Liver (tissue), 9 donors: ENCODE measurements around the gene TRIO. TPM values are rescaled to one million over a fixed set of nuclear protein-coding genes. Genes with fewer than 3 reads are reported as not detected.

ENCODE experiments used
- DNase-seq: peaks from one replicate; pipeline ENCODE4 v3.0.0-alpha.2; 2017; ENCODE audit warnings: low spot score
- H3K27ac ChIP-seq, 2 donors: one replicate each; pipeline ENCODE4 v1.7.0; 2013; ENCODE audit warnings: inconsistent platforms in 2 of 2, low read length in 2 of 2, control low read depth in 1 of 2, low read depth in 1 of 2, mild to moderate bottlenecking in 1 of 2
- H3K27me3 ChIP-seq, 4 donors: one replicate each; pipeline versions ENCODE4 v1.6.1 to v1.7.0; 2013; ENCODE audit warnings: low read length in 3 of 4, inconsistent platforms in 1 of 4, mild to moderate bottlenecking in 1 of 4, moderate library complexity in 1 of 4; ENCODE audit not compliant: control insufficient read depth in 4 of 4, insufficient read depth in 4 of 4
- H3K36me3 ChIP-seq, 4 donors: one replicate each; pipeline versions ENCODE4 v1.6.1 to v1.7.0; 2013; ENCODE audit warnings: low read length in 3 of 4, mild to moderate bottlenecking in 3 of 4, low read depth in 1 of 4, moderate library complexity in 1 of 4; ENCODE audit not compliant: control insufficient read depth in 4 of 4, insufficient read depth in 3 of 4
- H3K4me1 ChIP-seq, 4 donors: one replicate each; pipeline versions ENCODE4 v1.6.1 to v1.7.0; 2013; ENCODE audit warnings: low read length in 3 of 4, mild to moderate bottlenecking in 3 of 4, moderate library complexity in 1 of 4; ENCODE audit not compliant: control insufficient read depth in 4 of 4, insufficient read depth in 4 of 4
- H3K4me3 ChIP-seq, 3 donors: one replicate each; pipeline versions ENCODE4 v1.6.1 to v1.7.0; 2013; ENCODE audit warnings: low read length in 3 of 3, control low read depth in 1 of 3, low read depth in 1 of 3, mild to moderate bottlenecking in 1 of 3
- H3K9ac ChIP-seq, 2 donors: one replicate each; pipeline ENCODE4 v1.7.0; 2013; ENCODE audit warnings: low read length in 2 of 2, mild to moderate bottlenecking in 2 of 2, moderate library complexity in 2 of 2, control low read depth in 1 of 2, low read depth in 1 of 2
- H3K9me3 ChIP-seq, 4 donors: one replicate each; pipeline versions ENCODE4 v1.6.1 to v1.7.0; 2013; ENCODE audit warnings: low read length in 3 of 4; ENCODE audit not compliant: control insufficient read depth in 4 of 4
- ATF3 ChIP-seq: IDR thresholded peaks from 2 replicates; pipeline ENCODE4 v1.6.1; 2016; ENCODE audit warnings: antibody characterized with exemption
- EGR1 ChIP-seq, 2 donors: IDR thresholded peaks; 2 replicates each; pipeline ENCODE4 v1.6.1; 2016 to 2018; ENCODE audit warnings: antibody characterized with exemption in 2 of 2, low read depth in 2 of 2
- FOXA1 ChIP-seq: IDR thresholded peaks from 2 replicates; pipeline ENCODE4 v1.6.1; 2016; ENCODE audit warnings: antibody characterized with exemption
- FOXA2 ChIP-seq: IDR thresholded peaks from 2 replicates; pipeline ENCODE4 v1.6.1; 2016; ENCODE audit warnings: antibody characterized with exemption
- GABPA ChIP-seq, 2 donors: IDR thresholded peaks in 1 of 2; conservative IDR thresholded peaks in 1 of 2; 2 replicates each; pipeline ENCODE4 v1.6.1; 2016; ENCODE audit warnings: antibody characterized with exemption in 2 of 2, mild to moderate bottlenecking in 1 of 2, moderate library complexity in 1 of 2
- HNF4A ChIP-seq, 2 donors: conservative IDR thresholded peaks; 2 replicates each; pipeline ENCODE4 v1.6.1; 2016; ENCODE audit warnings: antibody characterized with exemption in 2 of 2, mild to moderate bottlenecking in 2 of 2
- HNF4G ChIP-seq: IDR thresholded peaks from 2 replicates; pipeline ENCODE4 v1.6.1; 2016; ENCODE audit warnings: antibody characterized with exemption
- JUND ChIP-seq, 2 donors: IDR thresholded peaks; 2 replicates each; pipeline ENCODE4 v1.6.1; 2016; ENCODE audit warnings: antibody characterized with exemption in 2 of 2
- MAX ChIP-seq: IDR thresholded peaks from 2 replicates; pipeline ENCODE4 v1.6.1; 2016; ENCODE audit warnings: antibody characterized with exemption
- NR2F2 ChIP-seq: IDR thresholded peaks from 2 replicates; pipeline ENCODE4 v1.6.1; 2016; ENCODE audit warnings: antibody characterized with exemption
- RAD21 ChIP-seq, 2 donors: IDR thresholded peaks; 2 replicates each; pipeline ENCODE4 v1.6.1; 2016; ENCODE audit warnings: antibody characterized with exemption in 2 of 2, mild to moderate bottlenecking in 2 of 2
- RXRA ChIP-seq, 2 donors: IDR thresholded peaks; 2 replicates each; pipeline ENCODE4 v1.6.1; 2017 to 2018; ENCODE audit warnings: antibody characterized with exemption in 2 of 2, mild to moderate bottlenecking in 1 of 2
- SP1 ChIP-seq: IDR thresholded peaks from 2 replicates; pipeline ENCODE4 v1.6.1; 2018; ENCODE audit warnings: antibody characterized with exemption, mild to moderate bottlenecking
- TAF1 ChIP-seq: conservative IDR thresholded peaks from 2 replicates; pipeline ENCODE4 v1.6.1; 2016; ENCODE audit warnings: antibody characterized with exemption, mild to moderate bottlenecking
- YY1 ChIP-seq: IDR thresholded peaks from 2 replicates; pipeline ENCODE4 v1.6.1; 2016; ENCODE audit warnings: antibody characterized with exemption, mild to moderate bottlenecking
- ZBTB33 ChIP-seq: IDR thresholded peaks from 2 replicates; pipeline ENCODE4 v1.6.1; 2016; ENCODE audit warnings: antibody characterized with exemption
- WGBS: extraction: QIAGEN DNeasy Blood & Tissue Kit; methylation state at CpG from one replicate; pipeline ENCODE4 v1.1.7; 2013; 5-methylcytosine and 5-hydroxymethylcytosine counted together
- polyA plus RNA-seq, 2 donors: library from polyadenylated mRNA; stranded (reverse) in 1 of 2; unstranded in 1 of 2; fragments of 200-250 nt in 1 of 2; fragments of >200 nt in 1 of 2; fragmentation: Nextera tagmentation in 1 of 2; extraction: Ambion mirVana in 1 of 2; gene quantifications; one replicate each; pipeline versions ENCODE4 v1.2.1 to v1.2.3, GENCODE V29; 2013 to 2015
- total RNA-seq, 2 donors: library from RNA; depleted of rRNA; stranded (reverse); fragments of >200 nt; gene quantifications; one replicate each; pipeline ENCODE4 v1.2.3, GENCODE V29; 2014
- TF ChIP-seq, protein P1 (sequence below): IDR thresholded peaks from 2 replicates; pipeline ENCODE4 v1.6.1; 2016; ENCODE audit warnings: antibody characterized with exemption, mild to moderate bottlenecking
- donor health status: healthy.
- donor health status: healthy.
- donor health status: healthy.
- donor health status: healthy.
- donor health status: healthy.

The TRIO gene
- total and polyA plus RNA-seq, 4 donors, result 8.5 to 86.2 (median 16.0) TPM

GRCh38 chr5:14383923-14384322, 240.8 kb downstream of the TRIO start (continued):
- TF ChIP-seq, protein P1, sequence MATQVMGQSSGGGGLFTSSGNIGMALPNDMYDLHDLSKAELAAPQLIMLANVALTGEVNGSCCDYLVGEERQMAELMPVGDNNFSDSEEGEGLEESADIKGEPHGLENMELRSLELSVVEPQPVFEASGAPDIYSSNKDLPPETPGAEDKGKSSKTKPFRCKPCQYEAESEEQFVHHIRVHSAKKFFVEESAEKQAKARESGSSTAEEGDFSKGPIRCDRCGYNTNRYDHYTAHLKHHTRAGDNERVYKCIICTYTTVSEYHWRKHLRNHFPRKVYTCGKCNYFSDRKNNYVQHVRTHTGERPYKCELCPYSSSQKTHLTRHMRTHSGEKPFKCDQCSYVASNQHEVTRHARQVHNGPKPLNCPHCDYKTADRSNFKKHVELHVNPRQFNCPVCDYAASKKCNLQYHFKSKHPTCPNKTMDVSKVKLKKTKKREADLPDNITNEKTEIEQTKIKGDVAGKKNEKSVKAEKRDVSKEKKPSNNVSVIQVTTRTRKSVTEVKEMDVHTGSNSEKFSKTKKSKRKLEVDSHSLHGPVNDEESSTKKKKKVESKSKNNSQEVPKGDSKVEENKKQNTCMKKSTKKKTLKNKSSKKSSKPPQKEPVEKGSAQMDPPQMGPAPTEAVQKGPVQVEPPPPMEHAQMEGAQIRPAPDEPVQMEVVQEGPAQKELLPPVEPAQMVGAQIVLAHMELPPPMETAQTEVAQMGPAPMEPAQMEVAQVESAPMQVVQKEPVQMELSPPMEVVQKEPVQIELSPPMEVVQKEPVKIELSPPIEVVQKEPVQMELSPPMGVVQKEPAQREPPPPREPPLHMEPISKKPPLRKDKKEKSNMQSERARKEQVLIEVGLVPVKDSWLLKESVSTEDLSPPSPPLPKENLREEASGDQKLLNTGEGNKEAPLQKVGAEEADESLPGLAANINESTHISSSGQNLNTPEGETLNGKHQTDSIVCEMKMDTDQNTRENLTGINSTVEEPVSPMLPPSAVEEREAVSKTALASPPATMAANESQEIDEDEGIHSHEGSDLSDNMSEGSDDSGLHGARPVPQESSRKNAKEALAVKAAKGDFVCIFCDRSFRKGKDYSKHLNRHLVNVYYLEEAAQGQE, result no peak
- TF ChIP-seq HNF4A (conservative IDR thresholded peaks at IDR 0.05) (no peak), FOXA2 (no peak)

- Histone ChIP-seq H3K27me3 (no peaks in the 10 kb centered on the region), H3K4me1 (no peaks in the 10 kb centered on the region), H3K27ac (no peak overlapping the region), H3K9me3 (no peaks in the 10 kb centered on the region), H3K36me3 (peaks cover 16 to 68% (median 37%) of the 10 kb centered on the region in 4 donors), H3K4me3 (no peak overlapping the region), H3K9ac (no peak overlapping the region)
- no peak for TF ChIP-seq JUND (IDR thresholded peaks at IDR 0.05)
- TF ChIP-seq YY1, result no peak
- no peak for TF ChIP-seq HNF4A (conservative IDR thresholded peaks at IDR 0.05)
- TF ChIP-seq ZBTB33, result no peak
- TF ChIP-seq, protein P1, result no peak
- no peak for TF ChIP-seq FOXA1
- TF ChIP-seq HNF4G, result no peak
- 94% methylated on average over 15 of the region's 15 CpGs for WGBS
- DNase-seq, result no peak
Measured at GRCh38 chr5:14385019-14385418, 241.9 kb downstream of the TRIO start.

GRCh38 chr5:14386884-14387624, 243.9 kb downstream of the TRIO start:
- H3K9me3 ChIP-seq, result no peaks in the 10 kb centered on the region
- WGBS, result 91% methylated on average over 16 of the region's 16 CpGs
- no peak for DNase-seq
- TF ChIP-seq SP1 (no peak), TAF1 (no peak), ZBTB33 (no peak), HNF4A (conservative IDR thresholded peaks at IDR 0.05) (no peak), ATF3 (no peak), HNF4G (no peak), YY1 (no peak), MAX (no peak), FOXA1 (no peak), EGR1 (IDR thresholded peaks at IDR 0.05; ENCODE audit: low read depth in 2 of 2) (no peak), GABPA (IDR thresholded peaks at IDR 0.05 in 1 of 2, conservative IDR thresholded peaks at IDR 0.05 in 1 of 2) (no peak), RXRA (IDR thresholded peaks at IDR 0.05) (no peak), FOXA2 (no peak), NR2F2 (no peak), RAD21 (IDR thresholded peaks at IDR 0.05) (no peak)

More at GRCh38 chr5:14386884-14387624, 243.9 kb downstream of the TRIO start:
- H3K4me3 ChIP-seq, result no peak overlapping the region
- H3K27me3 ChIP-seq, result no peaks in the 10 kb centered on the region
- no peaks in the 10 kb centered on the region for H3K4me1 ChIP-seq
- H3K36me3 ChIP-seq, result peaks cover 16 to 76% (median 44%) of the 10 kb centered on the region in 4 donors
- H3K9ac ChIP-seq, result no peak overlapping the region
- H3K27ac ChIP-seq, result no peak overlapping the region
